AG08395 (cell line): ENCODE measurements around the gene KTN1.
A peak's percentile ranks its signal among the peaks of the same experiment; 100 is the strongest.

Experiments used
- DNase-seq: peaks from one replicate; pipeline ENCODE4 v3.0.0; 2012; ENCODE audit warnings: mixed read lengths, low spot score

Gene KTN1

GRCh38 chr14:55577229-55577628, 2.8 kb upstream of the KTN1 start:
- DNase-seq, result no peak

GRCh38 chr14:55578511-55578910, 1.5 kb upstream of the KTN1 start:
- DNase-seq, result peak; percentile 25

GRCh38 chr14:55580470-55581341, 699 bp downstream of the KTN1 start:
- DNase-seq, result peak; percentile 45

GRCh38 chr14:55581342-55581771, 1.4 kb downstream of the KTN1 start:
- DNase-seq, result no peak

- DNase-seq, result no peak
These were observed 2.7 kb downstream of the KTN1 start for GRCh38 chr14:55582746-55583145.

- no peak for DNase-seq
These were observed 4.0 kb downstream of the KTN1 start for GRCh38 chr14:55583942-55584468.

GRCh38 chr14:55585854-55586253, 5.8 kb downstream of the KTN1 start:
- DNase-seq, result peak; percentile 7

GRCh38 chr14:55586411-55586810, 6.4 kb downstream of the KTN1 start:
- no peak for DNase-seq

- no peak for DNase-seq
These were observed 7.8 kb downstream of the KTN1 start for GRCh38 chr14:55587847-55588246.

- peak; percentile 12 for DNase-seq
These were observed 8.3 kb downstream of the KTN1 start for GRCh38 chr14:55588259-55588699.

- DNase-seq, result no peak
These were observed 9.2 kb downstream of the KTN1 start for GRCh38 chr14:55589171-55589570.

- no peak for DNase-seq
These were observed 12.4 kb downstream of the KTN1 start for GRCh38 chr14:55592436-55592835.

- no peak for DNase-seq
These were observed 13.7 kb downstream of the KTN1 start for GRCh38 chr14:55593698-55594097.

- no peak for DNase-seq
These were observed 19.4 kb downstream of the KTN1 start for GRCh38 chr14:55599250-55599879.

GRCh38 chr14:55600784-55601561, 21.0 kb downstream of the KTN1 start:
- DNase-seq, result peak; percentile 49

- no peak for DNase-seq
These were observed 23.5 kb downstream of the KTN1 start for GRCh38 chr14:55603401-55603953.

- no peak for DNase-seq
These were observed 24.5 kb downstream of the KTN1 start for GRCh38 chr14:55604488-55604887.

- no peak for DNase-seq
These were observed 25.0 kb downstream of the KTN1 start for GRCh38 chr14:55604900-55605418.

- no peak for DNase-seq
These were observed 25.8 kb downstream of the KTN1 start for GRCh38 chr14:55605793-55606192.

- DNase-seq, result no peak
These were observed 27.4 kb downstream of the KTN1 start for GRCh38 chr14:55607386-55607785.

GRCh38 chr14:55609681-55610080, 29.7 kb downstream of the KTN1 start:
- peak; percentile 50 for DNase-seq
